NB4 (cell line): ENCODE measurements around the gene ITLN1.

ENCODE experiments used
- POLR2A ChIP-seq: IDR thresholded peaks from 2 replicates; pipeline ENCODE4 v1.6.1; 2011; ENCODE audit warnings: mild to moderate bottlenecking; ENCODE audit not compliant: insufficient read length; ENCODE audit errors: extremely low read depth
- TF ChIP-seq, protein P1 (sequence below): IDR thresholded peaks from one replicate; pipeline ENCODE4 v1.5.1; 2012; ENCODE audit warnings: low read depth, low read length

DNA sequence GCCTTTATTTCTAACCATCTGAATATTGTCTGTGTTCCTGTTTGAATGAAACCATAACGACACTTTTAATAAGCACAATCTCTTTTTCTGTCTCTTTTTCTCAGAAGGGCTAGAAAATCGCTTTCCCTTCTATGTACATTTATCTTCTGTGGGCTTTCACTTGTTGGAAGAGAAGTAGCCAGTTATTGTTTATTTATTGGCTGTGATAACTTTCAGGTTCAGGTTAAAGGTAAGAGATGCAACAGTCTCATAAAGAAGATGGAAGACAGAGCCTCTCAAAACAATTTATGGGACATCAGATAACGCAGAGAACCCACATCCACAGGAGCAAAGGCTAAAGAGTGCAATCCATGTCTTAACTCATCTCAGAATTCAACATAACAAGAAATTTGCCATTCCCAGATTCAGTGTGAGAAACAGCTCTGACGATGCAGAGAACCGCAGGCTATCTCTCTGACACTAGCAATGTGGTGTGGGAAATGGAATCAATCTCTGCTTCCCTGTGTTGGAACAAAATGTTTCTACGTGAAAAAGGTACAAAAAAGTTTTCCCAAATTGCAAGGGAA is 18.2 kb downstream of the ITLN1 start:
- TF ChIP-seq, protein P1, sequence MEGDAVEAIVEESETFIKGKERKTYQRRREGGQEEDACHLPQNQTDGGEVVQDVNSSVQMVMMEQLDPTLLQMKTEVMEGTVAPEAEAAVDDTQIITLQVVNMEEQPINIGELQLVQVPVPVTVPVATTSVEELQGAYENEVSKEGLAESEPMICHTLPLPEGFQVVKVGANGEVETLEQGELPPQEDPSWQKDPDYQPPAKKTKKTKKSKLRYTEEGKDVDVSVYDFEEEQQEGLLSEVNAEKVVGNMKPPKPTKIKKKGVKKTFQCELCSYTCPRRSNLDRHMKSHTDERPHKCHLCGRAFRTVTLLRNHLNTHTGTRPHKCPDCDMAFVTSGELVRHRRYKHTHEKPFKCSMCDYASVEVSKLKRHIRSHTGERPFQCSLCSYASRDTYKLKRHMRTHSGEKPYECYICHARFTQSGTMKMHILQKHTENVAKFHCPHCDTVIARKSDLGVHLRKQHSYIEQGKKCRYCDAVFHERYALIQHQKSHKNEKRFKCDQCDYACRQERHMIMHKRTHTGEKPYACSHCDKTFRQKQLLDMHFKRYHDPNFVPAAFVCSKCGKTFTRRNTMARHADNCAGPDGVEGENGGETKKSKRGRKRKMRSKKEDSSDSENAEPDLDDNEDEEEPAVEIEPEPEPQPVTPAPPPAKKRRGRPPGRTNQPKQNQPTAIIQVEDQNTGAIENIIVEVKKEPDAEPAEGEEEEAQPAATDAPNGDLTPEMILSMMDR, result no peak
- no peak for TF ChIP-seq POLR2A
